Calu3 (cell line): Measurements from ENCODE around the gene NOS1. TPM values are rescaled to one million over a fixed set of nuclear protein-coding genes. Genes with fewer than 3 reads are reported as not detected.

ENCODE experiments used
- BruUV-seq: library from RNA; stranded (reverse); fragments of 400-500 nt; replicated peaks from 2 replicates; lab custom pipeline; 2021; lab: Mats Ljungman, UMichigan
- CTCF ChIA-PET: fragments of 300-600 bp; sonication (Branson Sonifier 250); formaldehyde crosslinking; loops from one replicate; lab custom pipeline; 2022; ENCODE audit warnings: antibody characterized with exemption; lab: Charles Lee
- DNase-seq: peaks from one replicate; pipeline ENCODE4 v3.0.0; 2022
- H3K27ac Mint-ChIP-seq: one replicate; pipeline ENCODE4 v1.8.0; 2022; ENCODE audit warnings: mixed read lengths; ENCODE audit not compliant: unreplicated experiment
- H3K27me3 Mint-ChIP-seq: one replicate; pipeline ENCODE4 v1.8.0; 2022; ENCODE audit warnings: mixed read lengths; ENCODE audit not compliant: unreplicated experiment
- H3K36me3 Mint-ChIP-seq: one replicate; pipeline ENCODE4 v1.8.0; 2022; ENCODE audit warnings: mild to moderate bottlenecking, moderate library complexity, mixed read lengths; ENCODE audit not compliant: insufficient read depth, unreplicated experiment
- H3K4me1 Mint-ChIP-seq: one replicate; pipeline ENCODE4 v1.8.0; 2022; ENCODE audit warnings: mild to moderate bottlenecking, low read depth, mixed read lengths; ENCODE audit not compliant: unreplicated experiment
- H3K4me3 Mint-ChIP-seq: one replicate; pipeline ENCODE4 v1.8.0; 2022; ENCODE audit warnings: mild to moderate bottlenecking, low read depth, moderate library complexity, mixed read lengths; ENCODE audit not compliant: unreplicated experiment
- H3K9me3 Mint-ChIP-seq: one replicate; pipeline ENCODE4 v1.8.0; 2022; ENCODE audit warnings: low read depth, mixed read lengths; ENCODE audit not compliant: unreplicated experiment
- intact Hi-C: fragments of 100-400 bp; cut with micrococcal nuclease; formaldehyde crosslinking; loops from one replicate; pipeline ENCODE4 v1.10.0; 2022; ENCODE audit not compliant: unreplicated experiment
- total RNA-seq: library from RNA; stranded (reverse); gene quantifications from 2 replicates; pipeline ENCODE4 v1.2.3, GENCODE V29; 2022
- TF ChIP-seq, protein P1 (sequence below): fragments of 200-600 bp; IDR thresholded peaks from one replicate; pipeline ENCODE4 v1.8.0; 2022; ENCODE audit warnings: antibody characterized with exemption; ENCODE audit not compliant: unreplicated experiment

The NOS1 gene
- total RNA-seq, 1 experiment from 2014 or later, result not detected

GRCh38 chr12:117216686-117217085, 144.7 kb downstream of the NOS1 start:
- CTCF ChIA-PET, result interaction anchor here (0.7 kb wide), 1 partner anchor 645 kb away, joined by 3 read pairs; no protein-coding TSS in a partner anchor
- Mint-ChIP-seq H3K27me3 (peaks cover 92% of the 10 kb centered on the region), H3K36me3 (no peaks in the 10 kb centered on the region), H3K27ac (no peak overlapping the region), H3K4me3 (no peak overlapping the region), H3K9me3 (no peaks in the 10 kb centered on the region), H3K4me1 (no peaks in the 10 kb centered on the region)
- no TSS peak for BruUV-seq
- no peak for DNase-seq
- intact Hi-C loops, result no loop called here
- TF ChIP-seq, protein P1, sequence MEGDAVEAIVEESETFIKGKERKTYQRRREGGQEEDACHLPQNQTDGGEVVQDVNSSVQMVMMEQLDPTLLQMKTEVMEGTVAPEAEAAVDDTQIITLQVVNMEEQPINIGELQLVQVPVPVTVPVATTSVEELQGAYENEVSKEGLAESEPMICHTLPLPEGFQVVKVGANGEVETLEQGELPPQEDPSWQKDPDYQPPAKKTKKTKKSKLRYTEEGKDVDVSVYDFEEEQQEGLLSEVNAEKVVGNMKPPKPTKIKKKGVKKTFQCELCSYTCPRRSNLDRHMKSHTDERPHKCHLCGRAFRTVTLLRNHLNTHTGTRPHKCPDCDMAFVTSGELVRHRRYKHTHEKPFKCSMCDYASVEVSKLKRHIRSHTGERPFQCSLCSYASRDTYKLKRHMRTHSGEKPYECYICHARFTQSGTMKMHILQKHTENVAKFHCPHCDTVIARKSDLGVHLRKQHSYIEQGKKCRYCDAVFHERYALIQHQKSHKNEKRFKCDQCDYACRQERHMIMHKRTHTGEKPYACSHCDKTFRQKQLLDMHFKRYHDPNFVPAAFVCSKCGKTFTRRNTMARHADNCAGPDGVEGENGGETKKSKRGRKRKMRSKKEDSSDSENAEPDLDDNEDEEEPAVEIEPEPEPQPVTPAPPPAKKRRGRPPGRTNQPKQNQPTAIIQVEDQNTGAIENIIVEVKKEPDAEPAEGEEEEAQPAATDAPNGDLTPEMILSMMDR, result no peak

- no peak overlapping the region for H3K27ac Mint-ChIP-seq
- H3K36me3 Mint-ChIP-seq, result no peaks in the 10 kb centered on the region
- intact Hi-C loops, result loop anchor here (5.0 kb wide), 1 partner anchor 373 kb away; no protein-coding TSS in a partner anchor
- H3K4me1 Mint-ChIP-seq, result no peaks in the 10 kb centered on the region
- no peak for DNase-seq
- H3K4me3 Mint-ChIP-seq, result no peak overlapping the region
- TF ChIP-seq, protein P1, result no peak
- CTCF ChIA-PET, result no interaction called here
- H3K9me3 Mint-ChIP-seq, result no peaks in the 10 kb centered on the region
- H3K27me3 Mint-ChIP-seq, result peaks cover 100% of the 10 kb centered on the region
- BruUV-seq, result no TSS peak
Measured at GRCh38 chr12:117214797-117215196, 146.6 kb downstream of the NOS1 start.

GRCh38 chr12:117213295-117213808, 148.1 kb downstream of the NOS1 start:
- CTCF ChIA-PET, result interaction anchor here (0.6 to 1.2 kb wide), 3 partner anchors 9 to 643 kb away, joined by 3 to 7 read pairs (median 3); no protein-coding TSS in a partner anchor
- Mint-ChIP-seq H3K36me3 (no peaks in the 10 kb centered on the region), H3K27ac (no peak overlapping the region), H3K4me1 (no peaks in the 10 kb centered on the region), H3K27me3 (peaks cover 100% of the 10 kb centered on the region), H3K4me3 (no peak overlapping the region), H3K9me3 (no peaks in the 10 kb centered on the region)
- DNase-seq, result no peak
- intact Hi-C loops, result loop anchor here (2.0 to 5.0 kb wide), 4 partner anchors 153 to 643 kb away; no protein-coding TSS in a partner anchor
- BruUV-seq, result no TSS peak
- TF ChIP-seq, protein P1, result no peak

DNA sequence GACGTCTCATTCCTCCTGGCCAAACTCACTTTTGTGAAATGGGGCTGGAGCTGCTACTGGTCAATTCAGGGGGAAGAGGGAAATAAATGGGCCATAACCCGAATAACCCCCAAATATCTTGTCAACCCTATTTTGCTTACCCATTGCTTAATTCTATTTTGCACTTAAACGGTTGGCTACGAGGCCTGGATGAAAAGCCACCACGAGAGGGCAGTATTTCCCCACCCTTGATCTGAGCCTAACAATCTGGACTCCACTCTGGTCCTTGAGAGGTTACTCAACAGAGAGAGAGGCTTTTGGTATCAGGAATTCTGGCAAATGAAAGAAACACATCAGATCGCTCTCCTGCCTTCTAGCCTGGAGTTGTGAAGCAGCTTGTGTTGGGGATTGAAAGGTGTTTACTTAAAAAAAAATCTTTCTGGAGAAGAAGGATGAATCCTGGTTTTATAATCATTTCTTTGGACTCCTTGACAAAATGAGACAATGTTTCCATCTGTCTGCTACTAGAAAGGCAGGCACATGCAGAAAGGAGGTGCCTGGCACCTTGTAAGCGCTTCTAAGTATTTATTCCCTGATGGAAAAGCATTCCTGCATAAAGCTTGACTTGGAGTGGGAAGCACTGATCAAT, 148.7 kb downstream of the NOS1 start:
- Mint-ChIP-seq H3K4me3 (no peak overlapping the region), H3K9me3 (no peaks in the 10 kb centered on the region), H3K27me3 (peaks cover 100% of the 10 kb centered on the region), H3K27ac (no peak overlapping the region), H3K36me3 (no peaks in the 10 kb centered on the region), H3K4me1 (no peaks in the 10 kb centered on the region)
- intact Hi-C loops, result loop anchor here (1.0 to 5.0 kb wide), 6 partner anchors 154 to 644 kb away; no protein-coding TSS in a partner anchor
- DNase-seq, result peak; percentile 79
- CTCF ChIA-PET, result interaction anchor here (0.6 to 1.2 kb wide), 3 partner anchors 8 to 644 kb away, joined by 3 to 7 read pairs (median 3); no protein-coding TSS in a partner anchor
- BruUV-seq, result no TSS peak
- TF ChIP-seq, protein P1, result peak; percentile 76
